G401.6 (cell line): ENCODE data around the gene CCR2.

Source experiments
- FAIRE-seq: peaks from 2 replicates; lab custom pipeline; 2012; peaks lifted over from hg19 to GRCh38; lab: Jason Lieb, UNC

Gene CCR2

DNA sequence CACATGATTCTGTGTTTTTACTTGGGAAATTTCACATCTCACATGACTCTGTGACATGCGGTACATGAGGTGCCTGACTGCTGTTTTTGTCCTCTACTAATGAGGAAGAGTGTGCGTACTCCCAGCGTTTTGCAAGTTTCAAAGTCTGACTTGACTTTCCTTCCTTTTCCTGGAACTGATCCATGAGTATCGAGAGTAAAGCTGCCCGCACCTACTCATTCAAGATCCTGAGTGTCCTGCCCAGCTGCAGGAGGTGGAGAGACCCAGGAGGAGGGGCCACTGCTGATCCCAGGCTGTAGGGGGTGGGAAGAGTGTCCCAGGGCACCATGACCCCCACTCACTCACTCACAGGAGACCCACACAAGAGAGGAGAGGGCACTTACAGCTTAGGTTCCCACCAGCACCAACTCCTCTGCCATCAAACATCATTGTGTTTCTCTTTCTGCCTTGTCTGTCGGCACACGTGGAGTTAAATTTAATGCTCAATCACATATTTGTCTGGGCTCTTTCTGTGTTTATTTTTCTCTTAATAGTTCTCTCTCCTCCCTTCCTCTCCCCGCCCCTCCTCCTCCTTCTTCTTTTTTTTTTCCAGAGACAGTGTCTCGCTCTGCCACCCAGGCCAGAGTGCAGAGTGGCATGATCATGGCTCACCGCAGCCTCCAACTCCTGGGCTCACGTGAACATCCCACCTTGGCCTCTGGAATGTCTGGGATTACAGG is 51.5 kb downstream of the CCR2 start:
- FAIRE-seq: no peak

DNA sequence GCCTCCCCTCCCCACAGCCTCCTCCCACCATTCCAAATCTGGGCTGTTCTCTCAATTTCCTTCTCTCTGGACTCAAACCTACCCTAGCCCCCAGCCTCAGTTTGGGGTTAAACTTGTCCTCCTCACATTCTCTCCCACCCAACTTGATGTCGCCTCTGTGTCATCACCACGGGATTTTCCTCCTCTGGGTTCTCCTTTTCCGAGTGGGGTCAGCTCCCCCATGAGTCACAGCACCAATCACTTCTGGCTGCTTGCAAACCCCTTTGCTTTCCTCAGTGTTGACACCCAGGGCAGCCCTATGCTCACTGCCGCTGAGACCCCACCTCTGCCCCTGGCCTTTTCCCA is 52.5 kb downstream of the CCR2 start:
- FAIRE-seq: no peak

DNA sequence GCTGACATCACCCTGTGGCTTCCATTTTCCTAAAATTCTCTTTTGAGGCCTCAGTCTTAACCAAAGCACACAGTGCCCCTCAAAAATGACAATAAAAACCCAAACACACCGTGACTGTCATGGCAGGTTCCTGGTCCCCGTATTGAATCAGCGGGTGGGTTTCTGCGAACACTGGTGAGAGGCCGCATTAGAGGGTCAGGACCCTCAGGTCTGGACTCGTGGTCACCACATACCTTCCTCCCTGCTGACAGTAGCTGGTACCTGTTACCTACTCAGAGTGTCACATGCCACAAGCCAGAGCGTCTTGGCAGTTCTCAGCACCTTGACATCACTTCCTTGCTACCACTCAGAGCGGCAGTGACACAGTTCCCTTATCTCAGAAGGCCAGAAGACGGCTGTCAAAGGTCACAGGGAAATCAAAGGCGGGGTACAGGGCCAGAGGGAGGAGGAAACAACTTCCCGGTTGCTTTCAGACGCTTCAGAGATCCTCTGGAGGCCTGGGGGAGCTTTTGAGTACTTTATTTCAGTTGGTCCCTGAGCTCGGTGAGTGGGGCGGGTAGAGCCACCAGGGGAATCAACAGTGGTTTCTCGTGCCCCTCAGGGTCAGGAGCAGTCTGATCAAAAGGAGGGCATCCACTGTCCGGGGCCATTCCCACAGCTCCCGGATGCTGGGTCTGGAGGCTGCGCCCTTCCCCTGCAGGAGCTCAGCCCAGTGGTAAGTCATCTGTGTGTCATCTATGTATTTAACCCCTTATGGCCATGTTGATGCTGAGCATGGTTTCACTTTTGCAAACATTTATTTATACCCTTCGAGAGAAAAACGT is 53.1 kb downstream of the CCR2 start, which contains the start of the genes CCR5AS and CCRL2:
Gene CCR5AS, minus strand, starts transcription at position 279 of the 824 bp plus-strand sequence.
Gene CCRL2, plus strand, starts transcription at position 472 of the 824 bp plus-strand sequence. CDS start 821 bp downstream, outside the sequence.
- no peak for FAIRE-seq

DNA sequence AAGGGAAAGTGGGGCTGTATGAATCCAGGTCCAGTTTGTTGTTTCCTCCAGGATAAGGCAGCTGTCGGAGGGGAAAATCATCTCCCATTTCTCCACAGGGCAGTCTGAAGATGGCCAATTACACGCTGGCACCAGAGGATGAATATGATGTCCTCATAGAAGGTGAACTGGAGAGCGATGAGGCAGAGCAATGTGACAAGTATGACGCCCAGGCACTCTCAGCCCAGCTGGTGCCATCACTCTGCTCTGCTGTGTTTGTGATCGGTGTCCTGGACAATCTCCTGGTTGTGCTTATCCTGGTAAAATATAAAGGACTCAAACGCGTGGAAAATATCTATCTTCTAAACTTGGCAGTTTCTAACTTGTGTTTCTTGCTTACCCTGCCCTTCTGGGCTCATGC is 54.1 kb downstream of the CCR2 start:
- FAIRE-seq: no peak

DNA sequence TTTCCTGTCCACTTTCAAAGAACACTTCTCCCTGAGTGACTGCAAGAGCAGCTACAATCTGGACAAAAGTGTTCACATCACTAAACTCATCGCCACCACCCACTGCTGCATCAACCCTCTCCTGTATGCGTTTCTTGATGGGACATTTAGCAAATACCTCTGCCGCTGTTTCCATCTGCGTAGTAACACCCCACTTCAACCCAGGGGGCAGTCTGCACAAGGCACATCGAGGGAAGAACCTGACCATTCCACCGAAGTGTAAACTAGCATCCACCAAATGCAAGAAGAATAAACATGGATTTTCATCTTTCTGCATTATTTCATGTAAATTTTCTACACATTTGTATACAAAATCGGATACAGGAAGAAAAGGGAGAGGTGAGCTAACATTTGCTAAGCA is 54.9 kb downstream of the CCR2 start:
- FAIRE-seq: no peak

DNA sequence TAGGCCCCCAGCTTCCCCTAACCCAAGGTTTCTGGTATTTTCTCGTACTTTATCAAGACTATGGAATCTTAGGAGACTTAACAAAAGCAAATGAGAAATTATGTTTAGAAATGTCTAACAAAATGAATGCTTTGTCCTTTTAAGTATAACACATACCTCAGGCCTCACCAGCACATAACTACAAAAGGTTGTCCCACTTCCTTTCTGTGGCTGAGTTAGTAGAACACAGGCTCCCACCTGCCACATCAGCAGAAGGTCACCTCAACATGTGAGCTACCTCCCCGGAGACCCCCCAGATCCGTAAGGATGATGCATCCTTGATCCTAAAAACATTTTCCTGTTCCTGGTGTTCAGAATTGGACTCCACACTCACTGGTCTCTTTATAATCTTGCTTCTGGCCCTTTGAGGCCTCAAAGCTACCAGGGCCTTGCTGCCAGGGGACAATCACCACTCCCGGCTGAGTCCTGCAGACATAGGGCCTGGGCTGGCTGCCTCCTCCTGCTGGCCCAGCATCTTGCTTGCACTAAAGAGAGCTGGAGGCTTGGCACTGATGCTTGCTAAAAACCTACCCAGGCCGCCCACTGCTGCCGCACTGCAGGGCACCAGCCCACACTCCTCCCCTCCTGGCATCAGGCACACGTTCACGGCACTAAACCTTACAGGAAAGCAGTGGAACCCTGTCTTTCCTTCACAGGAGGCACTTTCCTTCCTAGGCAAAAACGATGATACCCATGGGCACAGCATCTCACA is 56.0 kb downstream of the CCR2 start:
- FAIRE-seq: no peak
